HS-27A (cell line): Measurements from ENCODE around the gene DGKD.

Experiments
- DNase-seq: peaks from one replicate; pipeline ENCODE4 v3.0.0-alpha.2; 2012; ENCODE audit warnings: low read depth, missing footprints

DGKD gene

DNA sequence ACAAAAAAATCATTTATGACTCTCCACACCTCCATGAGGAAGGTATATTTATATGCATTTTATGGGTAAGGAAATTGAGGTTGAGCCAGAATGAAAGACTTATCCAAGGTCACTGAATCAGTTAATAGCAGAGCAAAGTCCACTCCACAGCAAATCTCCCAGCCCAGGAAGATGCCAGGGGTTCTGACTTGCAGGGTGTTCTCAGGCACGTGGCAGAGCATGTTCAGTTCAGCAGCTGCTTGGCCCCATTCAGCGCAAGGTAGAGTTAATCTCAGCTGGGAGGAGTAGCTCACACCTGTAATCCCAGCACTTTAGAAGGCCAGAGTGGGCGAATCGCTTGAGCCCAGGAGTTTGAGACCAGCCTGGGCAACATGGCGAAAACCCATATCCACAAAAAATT is 17.8 kb upstream of the DGKD start:
- DNase-seq: no peak

DNA sequence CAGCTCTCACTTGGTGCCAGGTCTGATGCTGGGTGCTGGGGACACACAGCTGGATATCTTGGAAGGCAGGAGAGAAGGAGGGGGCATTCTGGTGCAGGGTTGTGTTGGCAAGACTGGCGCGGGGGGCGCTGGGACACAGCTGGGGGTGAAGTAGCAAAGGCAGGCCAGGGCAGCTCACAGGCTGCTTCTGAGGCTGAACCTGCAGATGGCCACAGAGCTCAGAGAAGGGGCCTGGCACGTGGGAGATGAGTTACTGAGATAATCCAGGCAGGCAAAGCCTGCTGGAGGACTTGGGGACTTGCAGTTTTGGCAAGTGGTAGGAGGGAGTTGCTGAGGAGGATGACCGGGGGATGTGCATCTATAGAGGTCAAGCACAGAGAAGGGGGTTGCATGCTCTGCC is 16.2 kb upstream of the DGKD start:
- no peak for DNase-seq

DNA sequence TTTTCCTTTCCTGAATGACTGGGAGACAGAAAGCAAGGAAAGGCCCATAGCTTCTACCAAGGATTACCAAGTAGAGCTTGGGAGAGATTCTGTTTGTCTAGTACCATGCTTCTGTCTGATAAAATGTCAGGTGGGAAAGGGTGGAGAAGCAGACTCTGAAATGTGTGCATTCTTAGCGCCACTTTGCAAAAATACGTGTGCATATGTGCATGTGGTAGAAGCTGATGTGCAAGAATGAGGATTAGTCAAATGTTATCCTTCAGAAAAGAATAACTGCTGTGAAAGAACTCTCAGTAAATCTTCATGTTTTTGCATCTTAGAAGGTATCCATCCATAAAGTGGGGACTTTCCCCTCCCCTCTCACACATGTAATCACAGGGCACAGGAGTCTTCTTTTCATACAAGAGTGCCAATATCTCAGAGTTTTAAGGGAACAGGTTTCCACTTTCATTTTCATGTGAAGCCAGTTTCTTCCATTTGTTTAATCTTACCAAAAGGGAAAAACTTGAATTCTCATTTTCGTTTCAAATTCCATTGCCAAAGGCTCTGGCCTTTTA is 15.4 kb upstream of the DGKD start:
- no peak for DNase-seq

DNA sequence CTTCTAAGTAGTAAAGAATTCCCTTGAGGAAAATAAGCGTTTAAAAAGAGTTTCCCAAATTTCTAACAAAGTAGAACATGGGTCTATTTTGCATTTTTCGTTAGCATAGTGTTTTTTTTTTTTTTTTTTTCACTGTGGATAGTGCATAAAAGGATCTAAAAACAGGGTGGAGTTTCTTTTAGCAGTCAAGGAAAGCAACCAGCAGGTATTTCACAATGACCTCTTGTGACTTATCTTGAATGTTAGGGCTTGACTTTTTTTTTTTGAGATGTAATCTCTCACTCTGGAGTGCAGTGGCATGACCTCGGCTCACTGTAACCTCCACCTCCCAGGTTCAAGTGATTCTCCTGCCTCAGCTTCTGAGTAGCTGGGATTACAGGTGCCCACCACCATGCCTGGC is 14.9 kb upstream of the DGKD start:
- no peak for DNase-seq

DNA sequence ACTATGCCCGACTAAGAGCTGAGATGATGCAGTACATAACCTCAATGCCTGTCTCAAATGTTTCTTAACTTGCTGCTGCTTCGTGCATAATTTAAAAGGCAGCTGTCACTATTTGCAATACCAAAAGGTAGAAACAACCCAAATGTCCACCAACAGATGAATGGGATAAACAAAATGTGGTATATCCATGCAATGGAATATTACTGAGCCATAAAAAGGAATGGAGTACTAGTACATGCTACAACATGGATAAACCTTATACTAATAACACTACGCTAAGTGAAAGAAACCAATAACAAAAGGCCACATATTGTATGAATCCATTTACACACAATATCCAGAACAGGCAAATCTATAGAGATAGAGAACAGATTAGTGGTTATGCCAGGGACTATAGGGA is 13.0 kb upstream of the DGKD start:
- DNase-seq: no peak

DNA sequence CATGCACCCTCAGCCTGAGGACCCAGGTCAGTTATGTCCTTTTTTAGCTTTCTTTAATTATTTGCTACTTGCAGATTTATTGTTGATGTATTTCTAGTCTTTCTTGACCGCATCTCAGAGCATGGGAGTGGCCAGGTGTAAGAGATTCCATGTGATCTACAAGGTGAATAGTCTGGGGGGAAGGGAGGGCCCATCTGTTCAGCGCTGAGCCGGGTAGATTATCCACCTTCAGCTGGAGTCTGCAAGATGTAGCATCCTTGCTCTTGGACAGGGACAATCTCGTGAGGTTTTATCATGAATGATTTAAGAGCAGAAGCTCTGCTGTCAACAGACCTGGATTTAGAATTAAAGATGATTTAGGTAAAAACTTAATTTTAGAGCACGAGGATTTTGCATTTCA is 12.0 kb upstream of the DGKD start:
- DNase-seq: no peak

DNA sequence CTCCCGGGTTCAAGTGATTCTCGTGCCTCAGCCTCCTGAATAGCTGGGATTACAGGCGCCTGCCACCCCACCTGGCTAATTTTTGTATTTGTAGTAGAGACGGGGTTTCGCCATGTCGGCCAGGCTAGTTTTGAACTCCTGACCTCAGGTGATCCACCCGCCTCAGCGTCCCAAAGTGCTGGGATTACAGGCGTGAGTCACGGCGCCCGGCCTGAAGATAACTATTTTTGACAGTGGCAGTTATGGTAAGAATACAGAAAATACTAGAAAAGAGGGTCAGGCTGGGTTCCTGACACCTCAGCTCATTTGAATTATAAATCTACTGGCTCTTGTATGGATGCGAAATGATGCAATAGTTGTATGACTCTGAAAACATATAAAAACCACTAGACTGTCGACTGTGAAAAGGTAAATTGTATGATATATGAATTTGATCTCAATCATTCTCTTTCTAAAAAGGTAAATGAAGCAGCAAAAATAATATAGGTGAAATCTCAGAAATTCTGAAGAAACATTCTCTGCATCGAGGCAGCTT is 11.1 kb upstream of the DGKD start:
- DNase-seq: no peak

DNA sequence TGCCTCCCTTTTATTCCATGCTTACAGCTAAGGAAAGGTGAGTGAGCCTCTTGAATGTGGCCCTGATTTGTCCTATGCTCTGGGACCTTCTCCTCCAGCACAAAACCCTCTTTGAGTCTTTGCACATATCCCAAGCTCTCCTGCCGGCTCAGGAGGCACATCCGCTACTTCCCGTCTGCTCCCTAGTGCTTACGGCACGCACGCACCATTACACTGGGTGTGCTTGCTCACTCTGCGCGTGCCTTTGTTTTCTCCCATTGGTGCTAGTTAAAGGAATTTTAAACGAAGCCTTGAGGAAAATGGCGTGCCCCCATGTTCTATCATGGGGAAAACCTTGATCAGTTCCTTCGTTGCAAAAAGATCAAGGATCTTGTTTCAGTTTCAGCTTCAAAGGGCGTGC is 7.9 kb upstream of the DGKD start:
- no peak for DNase-seq

DNA sequence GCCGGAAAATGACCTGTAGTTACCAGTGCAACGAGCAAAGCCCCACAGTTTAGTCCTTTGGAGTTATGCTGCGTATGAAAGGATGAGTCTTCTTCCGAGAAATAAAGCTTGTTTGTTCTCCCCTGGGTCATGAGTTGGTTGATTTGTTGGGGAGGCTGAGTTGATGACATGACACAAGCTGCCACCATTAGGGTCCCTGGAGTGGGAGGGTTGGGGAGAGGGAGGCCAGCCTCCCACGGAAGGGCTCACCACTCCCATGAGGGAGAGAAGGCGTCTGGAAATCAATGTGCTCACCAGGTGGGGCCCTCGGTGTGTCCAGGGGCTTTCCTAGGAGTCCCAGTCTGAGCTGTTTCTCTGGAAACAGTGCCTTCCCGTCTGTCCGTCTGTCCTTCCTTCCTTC is 7.4 kb upstream of the DGKD start:
- DNase-seq: no peak

DNA sequence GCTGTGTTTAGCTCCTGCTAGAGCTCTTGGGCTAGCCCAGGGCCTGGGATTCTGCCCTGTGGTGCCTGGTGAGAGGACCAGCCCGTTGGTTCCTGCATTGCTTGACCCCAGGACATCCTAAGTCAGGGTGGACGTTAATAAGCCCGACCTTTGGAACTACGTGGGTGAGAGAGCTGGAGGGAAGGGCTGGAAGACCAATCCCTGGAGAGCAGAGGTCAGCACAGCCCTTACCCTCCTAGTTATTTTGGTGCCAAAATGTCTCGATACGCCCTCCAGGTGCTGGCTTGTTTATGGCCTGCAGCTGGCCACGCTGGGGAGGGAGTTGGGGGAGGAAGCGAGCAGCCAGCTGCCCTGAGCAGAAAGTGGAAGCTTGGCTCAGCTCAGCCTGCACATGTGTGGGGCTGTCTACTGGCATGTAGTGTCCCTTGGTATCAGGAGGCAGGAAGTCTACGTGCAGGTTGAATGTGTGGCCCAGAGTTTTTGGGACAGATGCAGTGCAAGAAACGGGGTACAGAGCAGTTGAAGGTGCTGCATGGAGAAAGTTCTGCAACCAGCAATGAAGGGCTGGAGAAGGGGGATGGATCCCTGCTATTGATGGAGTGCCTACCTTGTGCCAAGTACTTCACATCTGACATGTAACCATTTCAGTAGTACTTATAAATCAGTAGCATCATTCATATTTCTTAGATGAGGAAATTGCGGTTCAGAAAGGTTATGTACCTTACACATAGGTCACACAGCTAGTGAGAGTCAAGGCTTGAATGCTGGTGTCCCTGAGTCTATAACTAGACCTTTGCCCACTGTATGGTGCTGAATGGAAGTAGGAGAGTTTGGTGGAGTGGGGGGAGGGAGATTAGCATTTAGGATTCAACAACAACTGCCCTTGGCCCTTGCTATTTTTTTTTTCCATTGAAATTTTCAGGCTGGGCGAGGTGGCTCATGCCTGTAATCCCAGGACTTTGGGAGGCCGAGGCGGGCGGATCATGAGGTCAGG is 5.0 kb upstream of the DGKD start:
- DNase-seq: no peak

DNA sequence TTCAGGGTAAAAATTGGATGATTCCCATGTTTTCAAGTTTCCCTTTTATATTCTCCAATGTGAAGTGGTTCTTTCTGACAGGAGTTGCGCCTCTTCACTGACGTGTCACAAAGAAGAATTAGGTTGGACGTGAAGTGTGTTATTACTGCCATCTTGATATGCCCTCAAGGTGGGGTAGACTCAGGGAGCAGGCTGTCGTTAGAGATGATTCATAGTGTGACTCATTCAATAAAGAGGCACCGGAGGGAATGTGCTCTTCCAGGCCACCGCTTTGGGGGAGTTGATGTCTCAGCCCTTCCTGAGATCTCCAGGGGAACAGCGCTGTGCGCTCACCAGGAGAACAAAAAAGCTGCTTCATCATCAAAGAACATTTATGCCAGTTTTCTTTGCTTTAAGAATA is 3.6 kb upstream of the DGKD start:
- DNase-seq: peak; percentile 26

DNA sequence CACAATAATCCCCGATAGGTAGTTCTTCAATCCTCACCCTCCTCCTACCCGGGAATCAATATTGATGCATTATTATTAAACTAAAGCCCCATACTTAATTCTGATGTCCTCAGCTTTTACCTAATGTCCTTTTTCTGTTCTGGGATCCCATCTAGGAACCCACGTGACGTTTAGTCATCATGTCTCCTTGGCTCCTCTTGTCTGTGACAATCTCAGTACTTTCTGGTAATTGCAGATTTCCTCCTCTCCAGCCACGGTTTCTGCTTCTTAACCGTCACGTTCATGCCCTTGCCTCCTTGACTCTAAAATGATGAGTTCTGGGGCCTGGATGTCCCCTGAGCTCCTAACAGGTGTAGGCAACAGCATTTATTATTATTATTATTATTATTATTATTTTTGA is 2.9 kb upstream of the DGKD start:
- DNase-seq: no peak

DNA sequence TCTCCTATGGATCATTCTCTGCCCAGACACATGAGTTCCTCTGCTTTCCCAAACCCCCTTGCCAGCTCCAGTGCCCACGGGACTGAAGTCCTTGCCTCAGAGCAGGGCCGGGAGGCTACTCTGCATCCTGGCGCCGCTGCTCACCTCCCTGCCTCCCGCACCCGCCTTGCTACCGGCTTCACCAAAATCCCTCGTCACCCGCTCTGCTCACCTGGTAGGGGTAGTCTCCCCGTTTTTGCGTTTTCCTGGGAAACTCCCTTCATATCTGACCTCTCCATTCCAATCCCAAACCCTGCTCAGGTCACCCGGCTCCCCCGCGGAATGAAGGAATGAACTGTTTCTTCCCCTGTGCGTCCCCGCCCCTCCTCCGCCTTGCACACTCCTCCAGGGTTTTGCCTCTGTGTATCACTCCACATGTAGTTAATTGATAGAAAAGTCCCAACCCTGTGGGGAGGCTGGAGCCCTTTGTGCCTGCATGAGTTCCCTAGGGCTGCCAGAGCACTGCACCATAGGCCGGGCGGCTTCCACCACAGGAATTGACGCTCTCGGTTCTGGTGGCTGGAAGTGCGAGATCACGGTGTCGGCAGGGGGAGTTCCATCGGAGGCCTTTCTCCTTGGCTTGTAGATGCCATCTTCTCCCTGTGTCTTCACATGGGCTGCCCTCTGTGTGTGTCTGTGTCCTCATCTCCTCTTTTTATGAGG is 2.0 kb upstream of the DGKD start:
- DNase-seq: no peak

DNA sequence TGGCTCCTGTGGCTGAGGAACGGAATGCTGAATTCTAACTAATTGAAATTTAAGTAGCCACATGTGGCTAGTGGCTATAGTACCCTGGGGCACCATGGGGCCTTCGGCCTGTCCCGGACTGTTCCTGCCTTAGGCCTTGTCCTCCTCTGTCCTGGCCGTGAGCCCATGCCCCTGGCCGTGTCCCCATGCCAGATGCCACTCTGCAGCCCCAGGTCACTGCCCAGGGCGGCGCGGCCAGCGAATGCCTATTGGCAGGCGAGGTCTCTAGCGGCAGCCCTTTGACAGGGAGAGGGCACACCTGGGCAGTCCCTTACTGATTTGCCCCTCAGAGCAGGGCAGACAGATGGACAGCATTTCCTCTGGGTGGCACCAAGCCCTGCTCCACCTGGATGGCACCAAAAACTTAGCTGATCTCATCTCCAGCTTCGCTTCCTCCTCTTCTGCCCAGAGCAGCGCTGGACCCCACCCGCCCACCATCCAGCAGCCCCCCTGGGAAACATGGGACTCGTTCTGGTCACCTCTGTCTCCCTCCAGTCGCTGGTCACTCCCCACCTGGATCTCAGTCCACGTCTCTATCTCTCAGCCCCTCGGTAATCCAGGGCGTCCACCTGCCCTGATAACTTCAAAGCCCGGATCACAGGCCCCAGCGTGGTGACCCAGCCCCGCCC is 1.1 kb upstream of the DGKD start:
- no peak for DNase-seq

DNA sequence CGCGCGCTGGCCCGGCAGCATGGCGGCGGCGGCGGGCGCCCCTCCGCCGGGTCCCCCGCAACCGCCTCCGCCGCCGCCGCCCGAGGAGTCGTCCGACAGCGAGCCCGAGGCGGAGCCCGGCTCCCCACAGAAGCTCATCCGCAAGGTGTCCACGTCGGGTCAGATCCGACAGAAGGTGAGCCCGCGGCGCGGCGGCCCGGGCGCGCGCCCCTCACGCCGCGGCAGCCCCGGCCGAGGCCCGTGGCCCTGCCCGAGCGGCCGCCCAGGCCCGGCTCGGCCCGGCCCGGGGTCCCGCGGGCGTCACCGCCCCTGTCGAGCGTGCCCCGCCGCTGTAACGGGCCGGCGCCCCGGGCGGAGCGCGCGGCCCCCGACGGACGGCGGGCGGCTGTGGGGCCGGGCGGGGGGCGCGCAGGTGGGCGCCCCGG is 218 bp downstream of the DGKD start:
- no peak for DNase-seq

DNA sequence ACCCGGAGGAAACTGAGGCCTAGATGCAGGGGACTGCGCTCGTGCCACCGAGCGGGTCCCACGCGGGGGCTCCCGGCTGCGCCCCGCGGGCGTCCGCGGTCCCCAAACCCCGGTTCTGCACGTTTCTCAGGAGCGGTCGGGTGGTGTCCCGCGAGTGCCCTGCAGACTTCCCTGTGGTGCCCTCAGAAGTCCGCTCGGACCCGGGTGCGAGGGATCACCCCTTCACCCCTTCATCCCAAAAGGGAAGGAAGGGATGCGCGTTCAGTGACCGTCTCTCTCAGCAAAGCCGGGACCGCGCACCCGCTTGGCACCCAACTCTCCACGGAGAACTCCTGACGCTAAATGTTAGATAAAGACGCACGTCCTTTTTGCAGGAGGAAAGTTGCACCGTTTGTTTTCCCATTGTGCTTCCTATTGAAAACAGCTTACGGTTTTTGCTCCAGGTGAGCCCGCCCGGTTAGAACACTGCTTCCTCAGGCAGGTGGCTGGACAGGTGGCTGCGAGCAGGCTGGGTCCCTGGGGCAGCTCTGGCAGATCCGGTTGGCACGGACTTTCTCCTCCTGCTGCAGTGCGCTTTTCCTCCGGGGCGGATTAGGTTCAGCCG is 779 bp downstream of the DGKD start:
- no peak for DNase-seq

DNA sequence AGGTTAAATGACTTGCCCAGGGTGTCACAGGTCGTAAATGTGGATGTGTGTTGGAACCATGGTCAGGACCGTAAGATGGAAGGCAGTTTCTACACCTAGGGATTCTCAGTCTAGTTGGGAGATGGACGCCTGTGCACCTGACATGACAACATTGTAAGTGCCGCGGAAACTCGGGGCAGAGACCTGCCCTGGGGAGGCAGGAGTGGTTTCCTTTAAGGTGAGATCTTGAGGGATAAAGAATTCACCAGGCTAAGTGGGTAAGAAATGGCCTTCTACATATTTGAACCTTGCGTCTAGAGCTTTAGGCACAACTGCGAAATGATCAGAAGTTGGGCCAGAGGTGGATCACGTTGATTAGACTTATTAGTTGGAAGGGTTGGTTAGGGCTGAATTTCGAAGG is 1.6 kb downstream of the DGKD start:
- DNase-seq: no peak

DNA sequence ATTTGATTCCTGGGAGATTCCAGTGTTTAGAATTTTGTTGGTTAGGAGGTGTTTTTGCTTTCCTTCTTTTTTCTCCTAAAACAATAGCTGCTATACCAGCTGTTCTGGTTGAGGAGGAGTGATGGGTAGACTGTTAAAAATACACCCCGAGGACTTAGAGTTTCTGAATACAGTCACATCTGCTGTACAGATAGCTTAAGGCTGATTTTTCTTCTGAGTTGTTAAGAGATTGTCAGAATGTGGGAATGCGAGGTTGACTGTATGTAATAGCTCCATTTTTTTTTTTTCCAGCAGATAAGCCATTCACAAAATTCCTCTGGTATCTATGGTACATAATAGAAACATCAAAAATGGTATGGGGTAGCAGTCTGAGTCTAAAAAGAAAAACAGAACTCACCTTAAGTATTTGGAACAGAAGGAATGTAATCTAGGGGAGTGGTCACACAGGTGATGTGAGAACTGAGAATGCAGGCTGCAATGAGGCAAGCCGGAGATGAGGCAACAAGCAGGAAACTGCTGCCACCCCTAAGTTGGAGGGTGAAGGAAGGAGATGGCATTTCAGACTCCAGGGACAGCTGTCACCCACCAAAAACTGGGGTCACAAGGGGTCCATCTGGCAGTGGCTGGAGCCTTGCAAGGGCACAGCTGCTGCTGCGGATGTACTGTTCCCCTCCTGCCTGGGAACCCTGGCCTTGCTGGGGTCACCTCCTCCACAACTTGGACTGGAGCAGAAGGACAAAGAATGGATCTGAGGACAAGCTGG is 2.4 kb downstream of the DGKD start:
- DNase-seq: no peak

DNA sequence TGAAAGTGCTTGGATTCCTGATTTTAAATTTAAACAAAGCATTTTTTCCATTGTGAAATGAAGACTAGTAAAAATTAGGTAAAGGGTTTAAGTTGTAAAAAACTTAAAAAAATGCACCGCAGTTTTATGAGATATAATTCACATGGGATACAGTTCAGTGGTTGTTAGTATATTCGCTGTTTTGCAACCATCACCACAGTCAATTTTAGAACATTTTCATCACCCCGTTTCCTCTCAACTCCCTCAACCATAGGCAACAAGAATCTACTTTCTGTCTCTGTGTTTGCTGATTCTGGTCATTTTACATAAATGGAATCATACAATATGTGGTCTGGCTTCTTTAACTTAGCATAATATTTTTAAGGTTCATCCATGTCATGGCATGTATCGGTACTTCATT is 4.0 kb downstream of the DGKD start:
- no peak for DNase-seq

DNA sequence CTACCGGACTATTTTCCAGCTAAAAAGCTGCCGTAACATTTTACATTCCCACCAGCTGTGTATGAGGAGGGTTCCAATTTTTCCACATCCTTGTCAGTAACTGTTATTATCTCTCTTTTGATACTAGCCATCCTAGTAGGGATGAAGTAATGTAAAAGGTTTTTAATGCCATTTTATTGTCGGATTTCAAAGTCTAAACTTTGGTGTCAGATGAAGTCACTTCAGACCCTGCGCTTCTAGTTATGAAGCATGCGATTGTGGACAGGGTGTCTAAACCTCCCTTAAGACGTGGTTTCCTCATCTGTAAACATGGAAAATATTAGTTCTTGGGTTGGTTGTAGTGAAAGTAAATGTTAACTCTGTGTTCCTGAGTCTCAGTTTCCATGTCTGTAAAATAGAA is 4.7 kb downstream of the DGKD start:
- no peak for DNase-seq

DNA sequence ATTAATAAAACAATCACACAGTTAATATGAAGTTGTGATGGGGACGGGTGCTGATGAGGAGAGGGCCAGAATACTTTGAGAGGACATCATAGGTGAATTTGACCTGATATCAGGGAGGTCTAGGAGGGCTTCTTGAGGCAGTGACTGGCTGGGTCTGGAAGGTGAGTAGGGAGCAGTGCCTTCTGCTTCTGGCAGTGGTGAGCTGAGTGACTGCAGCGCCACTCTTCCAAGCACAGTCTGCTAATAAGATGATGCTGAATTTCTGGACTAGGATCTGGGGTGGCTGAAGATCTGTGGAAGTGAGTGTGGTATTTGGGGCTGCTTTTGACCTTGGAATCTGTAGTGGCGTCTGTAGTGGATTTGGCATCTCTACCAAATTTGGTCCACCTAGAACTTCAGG is 5.5 kb downstream of the DGKD start:
- no peak for DNase-seq
